ENCODE measurements around the gene IL16.

The IL16 gene

DNA sequence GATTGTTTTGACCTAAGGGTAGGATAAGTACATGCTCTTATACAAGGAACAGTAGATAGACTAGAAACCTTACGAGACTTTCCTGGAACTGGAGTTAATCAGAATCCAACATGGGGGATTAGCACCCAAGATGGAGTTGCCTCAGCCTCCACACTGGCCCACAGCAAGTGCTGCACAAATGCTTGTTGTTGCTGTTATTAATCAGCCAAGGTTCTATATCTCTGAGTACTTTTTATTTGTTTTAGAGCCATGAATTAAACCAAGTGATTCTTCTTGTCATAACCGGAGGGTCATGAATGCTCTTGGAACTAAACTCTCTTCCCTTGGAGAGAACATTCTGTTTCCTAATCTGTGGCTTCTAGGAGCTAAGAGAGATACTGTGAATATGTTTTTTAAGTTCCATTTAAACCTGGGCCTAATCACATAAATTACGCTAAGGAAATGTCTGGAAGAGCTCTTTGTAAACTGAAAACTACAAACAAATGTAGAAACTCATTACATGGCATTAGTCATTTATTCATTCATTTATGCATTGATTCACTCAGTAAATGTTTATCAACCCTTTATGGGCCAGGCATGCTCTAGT lies 5.7 kb upstream of the IL16 start:
- DNase-seq, result no peak
- H3K9me3 ChIP-seq (ENCODE audit: severe bottlenecking), result no peaks in the 10 kb centered on the region
- no peaks in the 10 kb centered on the region for H3K27me3 ChIP-seq (ENCODE audit: insufficient read depth, low read depth, severe bottlenecking)
- no peaks in the 10 kb centered on the region for H3K36me3 ChIP-seq
- H3K27ac ChIP-seq, result no peak overlapping the region
- no peak overlapping the region for H3K4me3 ChIP-seq (ENCODE audit: low read depth, low read length)
- TF ChIP-seq CTCF (IDR thresholded peaks at IDR 0.05; ENCODE audit: low read depth, low read length), result no peak

- Histone ChIP-seq H3K36me3 (no peaks in the 10 kb centered on the region), H3K27me3 (ENCODE audit: insufficient read depth, low read depth, severe bottlenecking) (no peaks in the 10 kb centered on the region), H3K27ac (no peak overlapping the region), H3K9me3 (ENCODE audit: severe bottlenecking) (no peaks in the 10 kb centered on the region), H3K4me3 (ENCODE audit: low read depth, low read length) (no peak overlapping the region)
- no peak for TF ChIP-seq CTCF (IDR thresholded peaks at IDR 0.05; ENCODE audit: low read depth, low read length)
- DNase-seq, result no peak
Measured at GRCh38 chr15:81191701-81192100, 5.0 kb upstream of the IL16 start.

DNA sequence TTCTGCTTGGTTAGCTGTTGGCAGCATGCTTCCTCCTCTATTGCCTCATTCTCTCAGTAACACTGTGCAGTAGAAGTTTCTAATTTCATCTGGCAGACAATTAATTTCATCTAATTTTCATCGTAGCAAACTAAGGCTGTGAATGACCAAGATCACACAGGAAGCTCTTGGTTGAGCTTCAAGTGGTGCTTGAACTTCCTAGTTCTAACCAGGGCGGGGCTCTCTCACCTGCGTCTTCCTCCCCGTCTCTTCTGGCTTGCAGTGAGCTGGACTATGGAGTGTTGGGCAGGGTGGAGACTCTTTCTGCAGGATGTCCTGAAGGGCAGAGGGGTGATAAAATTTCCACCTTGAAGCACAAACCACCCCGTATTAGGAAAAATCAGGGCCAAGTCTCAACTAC lies 2.0 kb upstream of the IL16 start:
- Histone ChIP-seq H3K27me3 (ENCODE audit: insufficient read depth, low read depth, severe bottlenecking) (no peaks in the 10 kb centered on the region), H3K27ac (no peak overlapping the region), H3K9me3 (ENCODE audit: severe bottlenecking) (no peaks in the 10 kb centered on the region), H3K36me3 (no peaks in the 10 kb centered on the region), H3K4me3 (ENCODE audit: low read depth, low read length) (no peak overlapping the region)
- TF ChIP-seq CTCF (IDR thresholded peaks at IDR 0.05; ENCODE audit: low read depth, low read length), result no peak
- DNase-seq, result no peak

DNA sequence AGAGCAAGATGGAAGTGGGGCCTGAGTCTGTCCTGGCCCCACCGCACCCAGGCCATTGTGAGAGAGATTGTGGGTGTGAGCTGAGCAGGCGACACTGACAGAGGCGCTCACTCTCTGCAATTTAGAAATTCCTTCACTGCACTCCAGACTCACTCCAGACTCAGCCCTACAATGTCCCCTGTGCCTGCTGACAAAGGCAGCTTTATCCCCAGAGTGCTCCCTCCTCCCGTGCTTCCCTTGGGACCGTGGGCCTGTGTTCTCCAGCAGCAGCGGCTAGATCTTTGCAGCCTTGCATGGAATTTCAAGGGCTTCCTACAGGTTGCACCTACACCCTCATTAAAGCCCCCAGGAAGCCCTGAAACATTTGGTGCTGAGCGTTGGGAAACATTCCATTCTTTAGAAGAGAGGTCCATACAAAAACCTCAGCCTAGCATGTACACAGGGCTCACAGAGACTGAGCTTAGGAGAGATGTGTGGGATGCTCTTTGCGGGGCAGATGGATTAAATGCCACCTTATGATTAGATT lies 1.3 kb upstream of the IL16 start:
- H3K9me3 ChIP-seq (ENCODE audit: severe bottlenecking), result no peaks in the 10 kb centered on the region
- H3K36me3 ChIP-seq, result no peaks in the 10 kb centered on the region
- no peak overlapping the region for H3K27ac ChIP-seq
- no peaks in the 10 kb centered on the region for H3K27me3 ChIP-seq (ENCODE audit: insufficient read depth, low read depth, severe bottlenecking)
- TF ChIP-seq CTCF (IDR thresholded peaks at IDR 0.05; ENCODE audit: low read depth, low read length), result no peak
- no peak for DNase-seq
- no peak overlapping the region for H3K4me3 ChIP-seq (ENCODE audit: low read depth, low read length)

- no peak for DNase-seq
- Histone ChIP-seq H3K9me3 (ENCODE audit: severe bottlenecking) (no peaks in the 10 kb centered on the region), H3K4me3 (ENCODE audit: low read depth, low read length) (no peak overlapping the region), H3K27ac (no peak overlapping the region), H3K27me3 (ENCODE audit: insufficient read depth, low read depth, severe bottlenecking) (no peaks in the 10 kb centered on the region), H3K36me3 (no peaks in the 10 kb centered on the region)
- TF ChIP-seq CTCF (IDR thresholded peaks at IDR 0.05; ENCODE audit: low read depth, low read length), result no peak
Measured at GRCh38 chr15:81197255-81197630, 564 bp downstream of the IL16 start.

GRCh38 chr15:81197688-81198281 lies 1.1 kb downstream of the IL16 start:
- Histone ChIP-seq H3K27me3 (ENCODE audit: insufficient read depth, low read depth, severe bottlenecking) (no peaks in the 10 kb centered on the region), H3K27ac (no peak overlapping the region), H3K36me3 (no peaks in the 10 kb centered on the region), H3K9me3 (ENCODE audit: severe bottlenecking) (no peaks in the 10 kb centered on the region), H3K4me3 (ENCODE audit: low read depth, low read length) (no peak overlapping the region)
- no peak for DNase-seq
- TF ChIP-seq CTCF (IDR thresholded peaks at IDR 0.05; ENCODE audit: low read depth, low read length), result no peak

Measured in WERI-Rb-1 (cell line).